Thoracic aorta (tissue), 2 donors: ENCODE data around the gene CASZ1. TPM values are rescaled to one million over a fixed set of nuclear protein-coding genes. Genes with fewer than 3 reads are reported as not detected.

Experiments used
- ATAC-seq: fragments of 150-250 bp; one replicate; pipeline ENCODE4 v1.8.0; 2017; ENCODE audit warnings: low read depth; ENCODE audit not compliant: insufficient number of reproducible peaks, low FRiP score
- DNase-seq: peaks from one replicate; pipeline ENCODE4 v3.0.0-alpha.2; 2020; ENCODE audit warnings: low spot score
- H3K27ac ChIP-seq, 2 donors: fragments of 200-600 bp; sonication (generic); 1 replicate in 1 of 2; 2 replicates in 1 of 2; pipeline ENCODE4 v1.5.1; 2016; ENCODE audit warnings: mild to moderate bottlenecking in 2 of 2, moderate library complexity in 2 of 2
- H3K27me3 ChIP-seq: fragments of 200-600 bp; sonication (generic); replicated peaks from 2 replicates; pipeline ENCODE4 v1.6.0; 2016; ENCODE audit warnings: mild to moderate bottlenecking; ENCODE audit not compliant: insufficient read depth
- H3K36me3 ChIP-seq: fragments of 200-600 bp; sonication (generic); one replicate; pipeline ENCODE4 v1.5.1; 2016
- H3K4me1 ChIP-seq, 2 donors: fragments of 200-600 bp; sonication (generic); 1 replicate in 1 of 2; 2 replicates in 1 of 2; pipeline versions ENCODE4 v1.5.1 to v1.6.0; 2016; ENCODE audit warnings: low read depth in 2 of 2, mild to moderate bottlenecking in 1 of 2; ENCODE audit not compliant: control insufficient read depth in 1 of 2
- H3K4me3 ChIP-seq: fragments of 200-600 bp; sonication (generic); 2 replicates; pipeline ENCODE4 v1.5.1; 2016; ENCODE audit warnings: mild to moderate bottlenecking
- H3K9me3 ChIP-seq: fragments of 200-600 bp; sonication (generic); 2 replicates; pipeline ENCODE4 v1.5.1; 2016
- total RNA-seq, 2 donors: library from RNA; depleted of rRNA; stranded (reverse); fragments of >200 nt; gene quantifications; one replicate each; pipeline versions ENCODE4 v1.1.0 to v1.2.3, GENCODE V29; 2016
- TF ChIP-seq, protein P1 (sequence below): fragments of 200-600 bp; sonication (generic); IDR thresholded peaks from one replicate; pipeline ENCODE4 v1.5.1; 2019; ENCODE audit warnings: antibody characterized with exemption

Gene CASZ1
- total RNA-seq, 2 donors from 2014 or later = 20.6 to 27.9 TPM

DNA sequence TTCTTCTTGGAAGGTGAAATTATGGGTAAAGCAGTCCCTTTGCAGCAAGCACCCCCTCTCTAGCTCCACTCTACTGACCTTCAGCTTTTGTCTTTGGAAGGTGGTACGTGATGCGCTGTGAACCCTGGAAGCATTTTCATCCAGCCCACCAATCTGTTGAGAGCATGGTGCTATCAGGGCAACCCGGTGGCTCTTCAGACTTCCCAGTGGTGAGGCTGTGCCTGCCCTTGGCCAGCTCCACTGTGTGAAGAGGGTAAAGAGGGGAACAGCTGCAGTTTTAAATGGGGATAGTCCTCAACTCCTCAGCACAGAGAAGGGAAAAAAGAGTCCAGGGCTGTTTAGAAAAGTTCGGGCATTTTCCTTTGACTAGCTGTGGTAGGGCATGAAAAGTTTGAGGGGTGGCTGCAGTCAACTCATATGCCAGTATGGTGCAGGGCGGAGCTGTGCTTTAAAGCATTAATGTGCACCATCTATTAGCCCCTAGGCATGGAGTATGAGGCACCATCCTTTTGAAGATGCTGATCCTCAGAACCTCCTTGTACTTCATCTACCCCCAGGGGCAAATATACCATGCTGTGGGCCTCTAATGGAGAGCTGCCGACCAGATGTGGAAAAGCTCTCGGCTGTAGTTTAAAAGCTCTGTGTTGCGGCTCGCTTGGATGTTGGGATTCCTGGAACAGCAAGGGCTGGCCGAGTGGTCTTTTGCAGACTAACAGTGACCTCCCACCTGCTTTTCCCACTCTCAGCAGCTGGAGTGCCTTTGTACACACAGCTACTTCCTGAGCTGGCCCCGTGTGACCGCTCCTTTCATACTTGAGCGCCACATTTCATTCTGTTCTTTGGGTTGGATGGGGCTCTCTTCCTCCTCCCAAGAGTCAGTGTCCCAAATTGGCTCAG, 198.7 kb downstream of the CASZ1 start:
- H3K27me3 ChIP-seq = no peaks in the 10 kb centered on the region
- no peaks in the 10 kb centered on the region for H3K9me3 ChIP-seq
- H3K4me1 ChIP-seq = peaks cover 0 to 12% of the 10 kb centered on the region in 2 donors
- DNase-seq (no peak), ATAC-seq (no peak)
- no peak overlapping the region for H3K27ac ChIP-seq
- no peak overlapping the region for H3K4me3 ChIP-seq
- TF ChIP-seq, protein P1, sequence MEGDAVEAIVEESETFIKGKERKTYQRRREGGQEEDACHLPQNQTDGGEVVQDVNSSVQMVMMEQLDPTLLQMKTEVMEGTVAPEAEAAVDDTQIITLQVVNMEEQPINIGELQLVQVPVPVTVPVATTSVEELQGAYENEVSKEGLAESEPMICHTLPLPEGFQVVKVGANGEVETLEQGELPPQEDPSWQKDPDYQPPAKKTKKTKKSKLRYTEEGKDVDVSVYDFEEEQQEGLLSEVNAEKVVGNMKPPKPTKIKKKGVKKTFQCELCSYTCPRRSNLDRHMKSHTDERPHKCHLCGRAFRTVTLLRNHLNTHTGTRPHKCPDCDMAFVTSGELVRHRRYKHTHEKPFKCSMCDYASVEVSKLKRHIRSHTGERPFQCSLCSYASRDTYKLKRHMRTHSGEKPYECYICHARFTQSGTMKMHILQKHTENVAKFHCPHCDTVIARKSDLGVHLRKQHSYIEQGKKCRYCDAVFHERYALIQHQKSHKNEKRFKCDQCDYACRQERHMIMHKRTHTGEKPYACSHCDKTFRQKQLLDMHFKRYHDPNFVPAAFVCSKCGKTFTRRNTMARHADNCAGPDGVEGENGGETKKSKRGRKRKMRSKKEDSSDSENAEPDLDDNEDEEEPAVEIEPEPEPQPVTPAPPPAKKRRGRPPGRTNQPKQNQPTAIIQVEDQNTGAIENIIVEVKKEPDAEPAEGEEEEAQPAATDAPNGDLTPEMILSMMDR = no peak
- no peaks in the 10 kb centered on the region for H3K36me3 ChIP-seq

DNA sequence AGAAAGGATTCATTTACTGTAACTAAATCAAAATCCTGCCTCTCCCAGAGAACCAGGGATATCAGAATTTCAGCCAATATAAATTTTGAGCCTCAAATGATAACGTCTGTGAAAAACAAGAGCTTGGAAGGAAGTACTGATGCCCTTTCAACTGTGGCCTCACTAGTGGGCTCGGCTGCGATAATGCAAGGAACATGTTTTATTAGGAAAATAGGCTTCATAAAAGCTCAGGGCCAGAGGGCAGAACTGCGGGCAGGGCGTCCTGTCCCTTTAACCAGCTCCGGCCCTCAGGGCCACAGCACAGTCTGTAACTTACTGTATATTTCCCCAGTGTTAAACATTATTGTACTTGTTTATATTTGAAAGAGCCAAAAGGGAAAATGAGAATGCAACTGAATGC, 199.7 kb downstream of the CASZ1 start:
- H3K27ac ChIP-seq = no peak overlapping the region
- TF ChIP-seq, protein P1 = no peak
- peaks cover 0 to 12% of the 10 kb centered on the region in 2 donors for H3K4me1 ChIP-seq
- no peak for DNase-seq
- H3K4me3 ChIP-seq = no peak overlapping the region
- ATAC-seq = no peak
- no peaks in the 10 kb centered on the region for H3K27me3 ChIP-seq
- H3K36me3 ChIP-seq = no peaks in the 10 kb centered on the region
- H3K9me3 ChIP-seq = no peaks in the 10 kb centered on the region

DNA sequence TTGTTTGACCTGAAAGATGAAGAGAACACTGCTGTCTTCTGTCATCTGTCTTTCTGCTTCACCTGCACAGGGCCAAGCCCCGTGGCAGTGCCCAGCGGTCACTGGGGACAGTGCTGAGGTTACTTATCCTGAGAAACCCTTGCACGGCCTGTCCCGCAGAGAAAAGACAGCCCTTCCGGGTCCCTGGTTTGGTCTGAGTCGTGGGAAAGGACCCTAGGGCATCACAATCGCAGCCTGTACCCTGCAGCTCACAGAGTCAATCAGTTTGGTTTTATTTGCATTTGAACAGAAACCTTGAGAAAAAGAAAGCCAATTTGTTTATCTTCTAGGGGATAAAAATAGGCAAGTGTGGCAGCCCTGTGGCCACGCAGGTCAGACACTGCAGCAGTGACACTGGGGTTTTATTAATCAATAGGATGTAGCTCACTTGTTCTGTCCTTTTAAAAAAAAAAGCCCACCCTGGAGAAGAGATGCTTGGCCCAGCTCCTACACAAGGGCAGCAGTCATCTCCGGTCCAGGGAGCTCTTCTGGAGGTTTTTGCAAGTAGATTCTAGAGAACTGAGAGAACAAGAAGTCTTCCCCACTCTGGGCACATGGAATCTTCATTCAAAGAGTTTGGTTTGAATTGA, 201.7 kb downstream of the CASZ1 start:
- Histone ChIP-seq H3K9me3 (no peaks in the 10 kb centered on the region), H3K4me3 (no peak overlapping the region), H3K27ac (no peak overlapping the region), H3K4me1 (peaks cover 0 to 12% of the 10 kb centered on the region in 2 donors), H3K27me3 (no peaks in the 10 kb centered on the region), H3K36me3 (no peaks in the 10 kb centered on the region)
- ATAC-seq = no peak
- TF ChIP-seq, protein P1 = no peak
- no peak for DNase-seq

DNA sequence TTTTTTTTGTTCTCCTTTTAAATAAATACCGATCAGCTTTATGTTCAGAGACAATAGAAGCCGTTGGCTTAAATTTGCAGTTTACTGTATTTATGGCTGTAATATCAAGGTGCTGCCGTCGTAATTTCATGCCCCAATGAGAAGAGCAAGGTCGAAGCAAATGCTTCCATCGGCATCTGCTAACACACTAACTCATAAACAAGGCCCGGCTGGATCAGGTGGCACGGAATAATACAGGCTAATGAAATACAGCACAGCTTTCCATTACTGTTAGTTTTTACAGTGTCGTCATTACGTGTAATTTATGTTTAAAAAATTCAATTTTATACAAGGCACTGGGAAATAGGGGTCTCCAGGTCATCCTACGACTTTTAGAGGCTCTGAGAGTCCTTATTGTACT, 202.7 kb downstream of the CASZ1 start:
- TF ChIP-seq, protein P1 = no peak
- no peak overlapping the region for H3K4me3 ChIP-seq
- H3K9me3 ChIP-seq = no peaks in the 10 kb centered on the region
- H3K27me3 ChIP-seq = no peaks in the 10 kb centered on the region
- no peak overlapping the region for H3K27ac ChIP-seq
- DNase-seq = no peak
- ATAC-seq = no peak
- no peaks in the 10 kb centered on the region for H3K36me3 ChIP-seq
- peaks cover 0 to 12% of the 10 kb centered on the region in 2 donors for H3K4me1 ChIP-seq

DNA sequence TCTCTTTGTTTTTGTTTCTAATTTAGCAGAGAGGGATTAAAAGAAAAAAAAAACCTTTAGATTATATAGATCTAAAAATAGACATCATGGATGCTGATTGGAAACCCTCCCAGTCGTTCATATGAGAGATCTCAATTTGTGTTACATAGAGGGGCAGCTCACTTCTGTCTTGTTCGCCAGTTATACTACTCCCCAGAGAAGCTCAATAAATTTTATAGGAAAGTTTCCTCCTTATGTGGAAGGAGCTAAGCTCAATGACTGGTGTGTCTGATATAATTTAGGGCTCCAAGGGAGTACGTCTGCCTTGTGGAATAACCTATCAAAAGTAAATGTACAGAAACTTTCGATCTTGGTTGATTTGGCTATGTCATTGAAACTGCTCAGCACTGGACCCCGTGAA, 204.1 kb downstream of the CASZ1 start:
- Histone ChIP-seq H3K27ac (no peak overlapping the region), H3K36me3 (no peaks in the 10 kb centered on the region), H3K27me3 (no peaks in the 10 kb centered on the region), H3K9me3 (no peaks in the 10 kb centered on the region), H3K4me1 (peaks cover 0 to 12% of the 10 kb centered on the region in 2 donors), H3K4me3 (no peak overlapping the region)
- DNase-seq (no peak), ATAC-seq (no peak)
- TF ChIP-seq, protein P1 = no peak
